Left lung (tissue), 10 donors: Measurements from ENCODE around the gene CIP2A. TPM values are rescaled to one million over a fixed set of nuclear protein-coding genes. Genes with fewer than 3 reads are reported as not detected.

Experiments used
- ATAC-seq: fragments of 200-7000 bp; cut with Tn5 transposase; one replicate; pipeline ENCODE4 v1.9.1; 2020; ENCODE audit warnings: moderate library complexity
- DNase-seq, 4 donors: peaks; one replicate each; pipeline ENCODE4 v3.0.0-alpha.2; 2013 to 2020
- H3K27ac ChIP-seq, 2 donors: fragments of 200-600 bp; sonication (generic) in 1 of 2; one replicate each; pipeline versions ENCODE4 v1.5.0 to v1.8.0; 2020 to 2021
- H3K27me3 ChIP-seq, 2 donors: fragments of 200-600 bp; sonication (generic) in 1 of 2; one replicate each; pipeline versions ENCODE4 v1.5.0 to v1.8.0; 2020 to 2021
- H3K36me3 ChIP-seq, 2 donors: fragments of 200-600 bp; sonication (generic) in 1 of 2; one replicate each; pipeline versions ENCODE4 v1.5.0 to v1.8.0; 2020 to 2021
- H3K4me1 ChIP-seq, 2 donors: fragments of 200-600 bp; one replicate each; pipeline ENCODE4 v1.8.0; 2021
- H3K4me3 ChIP-seq, 2 donors: fragments of 200-600 bp; sonication (generic) in 1 of 2; one replicate each; pipeline versions ENCODE4 v1.5.0 to v1.8.0; 2020 to 2021; ENCODE audit warnings: mild to moderate bottlenecking in 1 of 2
- H3K9me3 ChIP-seq, 2 donors: fragments of 200-600 bp; sonication (generic) in 1 of 2; one replicate each; pipeline versions ENCODE4 v1.5.0 to v1.8.0; 2020 to 2021
- CTCF ChIP-seq, 2 donors: fragments of 200-600 bp; sonication (generic) in 1 of 2; IDR thresholded peaks; one replicate each; pipeline versions ENCODE4 v1.5.0 to v1.8.0; 2021; ENCODE audit warnings: antibody characterized with exemption in 2 of 2
- intact Hi-C, 2 donors: fragments of 100-400 bp; cut with DNase I; formaldehyde crosslinking; loops; one replicate each; pipeline versions ENCODE4 v1.11.2 to v1.14.2; 2022
- polyA plus RNA-seq, 6 donors: library from polyadenylated mRNA; unstranded; fragments of 120-200 nt; gene quantifications; one replicate each; pipeline ENCODE4 v1.2.1, GENCODE V29; 2013; ENCODE audit not compliant: insufficient read length in 6 of 6
- total RNA-seq, 2 donors: library from RNA; stranded (reverse); fragmentation: NEBNext Ultra II Directional; extraction: Animal tissue kit (Norgen Biotek cat#: 25700); gene quantifications; one replicate each; pipeline ENCODE4 v1.2.1, GENCODE V29; 2021
- donor health status: DM: no; HTN: yes; CAD: no.
- donor health status: DM: no; HTN: no; CAD: no.

CIP2A gene
- total and polyA plus RNA-seq, 8 donors = 3.8 to 26.1 (median 17.6) TPM

- Histone ChIP-seq H3K36me3 (no peaks in the 10 kb centered on the region), H3K4me3 (no peak overlapping the region), H3K27ac (no peak overlapping the region), H3K9me3 (no peaks in the 10 kb centered on the region), H3K27me3 (no peaks in the 10 kb centered on the region), H3K4me1 (no peaks in the 10 kb centered on the region)
- no peak for DNase-seq
- no peak for ATAC-seq
- intact Hi-C loops = no loop called here
- no peak for TF ChIP-seq CTCF (IDR thresholded peaks at IDR 0.05)
Measured at GRCh38 chr3:108602935-108603294, 13.7 kb upstream of the CIP2A start.

- ATAC-seq (no peak), DNase-seq (no peak)
- no peaks in the 10 kb centered on the region for H3K9me3 ChIP-seq
- H3K27ac ChIP-seq = no peak overlapping the region
- intact Hi-C loops = no loop called here
- H3K4me1 ChIP-seq = no peaks in the 10 kb centered on the region
- no peak for TF ChIP-seq CTCF (IDR thresholded peaks at IDR 0.05)
- H3K27me3 ChIP-seq = no peaks in the 10 kb centered on the region
- no peaks in the 10 kb centered on the region for H3K36me3 ChIP-seq
- no peak overlapping the region for H3K4me3 ChIP-seq
Measured at GRCh38 chr3:108602249-108602934, 13.2 kb upstream of the CIP2A start.

- Histone ChIP-seq H3K27me3 (no peaks in the 10 kb centered on the region), H3K4me1 (no peaks in the 10 kb centered on the region), H3K27ac (no peak overlapping the region), H3K4me3 (no peak overlapping the region), H3K36me3 (no peaks in the 10 kb centered on the region), H3K9me3 (no peaks in the 10 kb centered on the region)
- no peak for ATAC-seq
- no peak for TF ChIP-seq CTCF (IDR thresholded peaks at IDR 0.05)
- intact Hi-C loops = no loop called here
- DNase-seq = no peak
Measured at GRCh38 chr3:108599677-108600409, 10.6 kb upstream of the CIP2A start.

GRCh38 chr3:108598375-108598774 lies 9.1 kb upstream of the CIP2A start:
- H3K4me1 ChIP-seq = no peaks in the 10 kb centered on the region
- no peak for ATAC-seq
- no peak for TF ChIP-seq CTCF (IDR thresholded peaks at IDR 0.05)
- no peak overlapping the region for H3K27ac ChIP-seq
- intact Hi-C loops = no loop called here
- H3K27me3 ChIP-seq = no peaks in the 10 kb centered on the region
- no peaks in the 10 kb centered on the region for H3K36me3 ChIP-seq
- DNase-seq = no peak
- H3K4me3 ChIP-seq = no peak overlapping the region
- no peaks in the 10 kb centered on the region for H3K9me3 ChIP-seq

GRCh38 chr3:108595321-108595720 lies 6.1 kb upstream of the CIP2A start:
- intact Hi-C loops = no loop called here
- no peaks in the 10 kb centered on the region for H3K27me3 ChIP-seq
- no peak overlapping the region for H3K27ac ChIP-seq
- ATAC-seq = no peak
- TF ChIP-seq CTCF (IDR thresholded peaks at IDR 0.05) = no peak
- peaks cover 3 to 4% of the 10 kb centered on the region in 2 donors for H3K4me1 ChIP-seq
- no peak overlapping the region for H3K4me3 ChIP-seq
- H3K9me3 ChIP-seq = no peaks in the 10 kb centered on the region
- H3K36me3 ChIP-seq = no peaks in the 10 kb centered on the region
- DNase-seq = no peak
